IMR-90 (cell line): ENCODE measurements around the gene HTT-AS. TPM values are rescaled to one million over a fixed set of nuclear protein-coding genes. Genes with fewer than 3 reads are reported as not detected.

Experiments used
- ATAC-seq: fragments of 200-7000 bp; cut with Tn5 transposase; 2 replicates; pipeline ENCODE4 v1.9.1; 2020; ENCODE audit warnings: low read depth, mild to moderate bottlenecking, moderate library complexity
- BruUV-seq: library from RNA; stranded (reverse); fragments of 400-500 nt; replicated peaks from 2 replicates; lab custom pipeline; 2021; lab: Mats Ljungman, UMichigan
- CTCF ChIA-PET: fragments of 300-600 bp; formaldehyde crosslinking; extraction: SDS; loops from one replicate; lab custom pipeline; 2021; ENCODE audit warnings: antibody characterized with exemption; lab: Yijun Ruan, JAX
- POLR2A ChIA-PET: fragments of 300-600 bp; sonication (Branson Sonifier 250); formaldehyde crosslinking; loops from one replicate; lab custom pipeline; 2022; ENCODE audit warnings: antibody characterized with exemption; ENCODE audit not compliant: unreplicated experiment; lab: Charles Lee
- DNase-seq: peaks from one replicate; pipeline ENCODE4 v3.0.0; 2013
- H2AFZ ChIP-seq: replicated peaks from 2 replicates; pipeline ENCODE3; 2013; ENCODE audit warnings: low read length, mild to moderate bottlenecking; ENCODE audit not compliant: poor library complexity
- H2AK5ac ChIP-seq: 2 replicates; pipeline ENCODE4 v1.6.1; 2013; ENCODE audit warnings: low read depth, low read length, inconsistent platforms
- H2AK9ac ChIP-seq: replicated peaks from 2 replicates; pipeline ENCODE3; 2013; ENCODE audit warnings: mild to moderate bottlenecking, low read depth, low read length, moderate library complexity; ENCODE audit not compliant: poor library complexity
- H2BK120ac ChIP-seq: 2 replicates; pipeline ENCODE4 v1.6.1; 2013; ENCODE audit warnings: low read depth, low read length, inconsistent platforms
- H2BK15ac ChIP-seq: 3 replicates; pipeline ENCODE4 v1.6.1; 2013; ENCODE audit warnings: low read depth, low read length, inconsistent platforms
- H2BK20ac ChIP-seq: 2 replicates; pipeline ENCODE4 v1.6.1; 2013; ENCODE audit warnings: low read depth, mild to moderate bottlenecking, inconsistent platforms, low read length, moderate library complexity
- H2BK5ac ChIP-seq: 2 replicates; pipeline ENCODE4 v1.6.1; 2013; ENCODE audit warnings: mild to moderate bottlenecking, low read depth, low read length, inconsistent platforms; ENCODE audit not compliant: poor library complexity, severe bottlenecking
- H3K14ac ChIP-seq: replicated peaks from 2 replicates; pipeline ENCODE4 v1.6.1; 2013; ENCODE audit warnings: low read depth, low read length, inconsistent platforms
- H3K18ac ChIP-seq: 2 replicates; pipeline ENCODE4 v1.6.1; 2013; ENCODE audit warnings: low read depth, low read length, control low read depth
- H3K23ac ChIP-seq: 2 replicates; pipeline ENCODE4 v1.6.1; 2013; ENCODE audit warnings: low read depth, low read length, inconsistent platforms
- H3K27ac ChIP-seq: 2 replicates; pipeline ENCODE4 v1.5.1; 2013; ENCODE audit warnings: mild to moderate bottlenecking, control low read depth, low read length; ENCODE audit not compliant: insufficient read depth
- H3K27me3 ChIP-seq: 2 replicates; pipeline ENCODE4 v1.6.1; 2013; ENCODE audit warnings: low read length; ENCODE audit not compliant: control insufficient read depth, insufficient read depth
- H3K36me3 ChIP-seq: 2 replicates; pipeline ENCODE4 v1.6.1; 2013; ENCODE audit warnings: low read length, mixed read lengths; ENCODE audit not compliant: control insufficient read depth, insufficient read depth
- H3K4ac ChIP-seq: 2 replicates; pipeline ENCODE4 v1.6.1; 2013; ENCODE audit warnings: low read depth, low read length, inconsistent platforms
- H3K4me1 ChIP-seq: 2 replicates; pipeline ENCODE4 v1.6.1; 2013; ENCODE audit warnings: low read length, mixed read lengths; ENCODE audit not compliant: control insufficient read depth, insufficient read depth
- H3K4me2 ChIP-seq: 2 replicates; pipeline ENCODE4 v1.6.1; 2013; ENCODE audit warnings: low read depth, mild to moderate bottlenecking, control low read depth, low read length, moderate library complexity
- H3K4me3 ChIP-seq: 2 replicates; pipeline ENCODE4 v1.5.1; 2013; ENCODE audit warnings: low read depth, mild to moderate bottlenecking, control low read depth, low read length, moderate library complexity; ENCODE audit not compliant: insufficient read depth
- H3K56ac ChIP-seq: 2 replicates; pipeline ENCODE4 v1.6.1; 2013; ENCODE audit warnings: low read length, inconsistent platforms; ENCODE audit not compliant: insufficient read depth; ENCODE audit errors: extremely low read depth
- H3K79me1 ChIP-seq, 2 experiments: 2 replicates each; pipeline ENCODE4 v1.6.1; 2013; ENCODE audit warnings: low read length in 2 of 2, inconsistent platforms in 1 of 2, low read depth in 1 of 2
- H3K9ac ChIP-seq: 2 replicates; pipeline ENCODE4 v1.6.1; 2013; ENCODE audit warnings: low read depth, low read length, control low read depth
- H3K9me1 ChIP-seq: 2 replicates; pipeline ENCODE4 v1.6.1; 2013; ENCODE audit warnings: low read length, inconsistent platforms; ENCODE audit not compliant: insufficient read depth
- H3K9me3 ChIP-seq: 2 replicates; pipeline ENCODE4 v1.6.1; 2013; ENCODE audit warnings: low read length; ENCODE audit not compliant: control insufficient read depth, insufficient read depth
- H4K20me1 ChIP-seq: 2 replicates; pipeline ENCODE4 v1.6.1; 2013; ENCODE audit warnings: low read length, inconsistent platforms; ENCODE audit not compliant: insufficient read depth
- H4K5ac ChIP-seq: 2 replicates; pipeline ENCODE4 v1.6.1; 2013; ENCODE audit warnings: mild to moderate bottlenecking, low read depth, low read length, control low read depth
- H4K8ac ChIP-seq, 2 experiments: 2 replicates each; pipeline ENCODE4 v1.6.1; 2013; ENCODE audit warnings: low read depth in 2 of 2, low read length in 2 of 2, control low read depth in 1 of 2, inconsistent platforms in 1 of 2
- H4K91ac ChIP-seq: 2 replicates; pipeline ENCODE4 v1.6.1; 2013; ENCODE audit warnings: low read depth, low read length, inconsistent platforms; ENCODE audit not compliant: insufficient read depth
- BHLHE40 ChIP-seq: fragments of 150-350 bp; IDR thresholded peaks from 2 replicates; pipeline ENCODE4 v1.6.1; 2016; ENCODE audit warnings: mild to moderate bottlenecking, low read depth, low read length
- CTCF ChIP-seq: conservative IDR thresholded peaks from 2 replicates; pipeline ENCODE4 v1.5.1; 2012; ENCODE audit warnings: mild to moderate bottlenecking, low read depth, low read length, improper control_type of control experiment
- FOS ChIP-seq: fragments of 150-350 bp; IDR thresholded peaks from 2 replicates; pipeline ENCODE4 v1.6.1; 2016; ENCODE audit warnings: low read depth, low read length
- MAZ ChIP-seq: IDR thresholded peaks from 2 replicates; pipeline ENCODE4 v1.6.1; 2012; ENCODE audit warnings: low read depth, mild to moderate bottlenecking, low read length, improper control_type of control experiment, moderate library complexity, borderline replicate concordance
- NFE2L2 ChIP-seq: fragments of 150-350 bp; IDR thresholded peaks from 2 replicates; pipeline ENCODE4 v1.6.1; 2016; ENCODE audit warnings: low read depth, mild to moderate bottlenecking, low read length
- POLR2A ChIP-seq: IDR thresholded peaks from 2 replicates; pipeline ENCODE4 v1.6.1; 2012; ENCODE audit warnings: mild to moderate bottlenecking, low read depth, low read length
- RAD21 ChIP-seq: IDR thresholded peaks from 2 replicates; pipeline ENCODE4 v1.6.1; 2012; ENCODE audit warnings: low read length, improper control_type of control experiment
- SMC3 ChIP-seq: fragments of 150-350 bp; IDR thresholded peaks from 2 replicates; pipeline ENCODE4 v1.6.1; 2016; ENCODE audit warnings: low read depth, mild to moderate bottlenecking, antibody characterized with exemption, low read length, moderate library complexity
- WGBS, 2 experiments: methylation state at CpG; one replicate each; pipeline versions ENCODE4 v1.1.5 to v1.1.7; 2013; ENCODE audit warnings: missing lambda C conversion rate in 2 of 2; ENCODE audit not compliant: insufficient read length in 1 of 2; ENCODE audit errors: extremely low coverage in 2 of 2; 5-methylcytosine and 5-hydroxymethylcytosine counted together
- dilution Hi-C: fragments of 300-500 bp; cut with HindIII; formaldehyde crosslinking; loops from one replicate; pipeline ENCODE4 v1.14.3; 2018; ENCODE audit warnings: low sequenced_read_pairs; ENCODE audit not compliant: unreplicated experiment
- in situ Hi-C: fragments of 300-500 bp; cut with MboI; formaldehyde crosslinking; loops from 3 replicates; pipeline ENCODE4 v1.14.3; 2019; ENCODE audit warnings: low sequenced_read_pairs, inconsistent platforms, mixed read lengths
- intact Hi-C: fragments of 100-400 bp; cut with micrococcal nuclease; formaldehyde crosslinking; loops from 2 replicates; pipeline ENCODE4 v1.10.0; 2022
- polyA plus RNA-seq, 3 experiments: library from polyadenylated mRNA; depleted of rRNA; stranded (reverse); fragments of >200 nt; gene quantifications; 2 replicates each; pipeline ENCODE4 v1.2.3, GENCODE V29; 2012; ENCODE audit warnings: low replicate concordance in 1 of 3
- total RNA-seq: library from RNA; depleted of rRNA; stranded (reverse); fragments of >200 nt; gene quantifications from 2 replicates; pipeline ENCODE4 v1.2.3, GENCODE V29; 2012
- TF ChIP-seq, protein P1 (sequence below): fragments of 150-350 bp; IDR thresholded peaks from 2 replicates; pipeline ENCODE4 v1.6.1; 2016; ENCODE audit warnings: low read depth, mild to moderate bottlenecking, low read length, moderate library complexity, borderline replicate concordance
- TF ChIP-seq, protein P2 (sequence below): fragments of 150-350 bp; IDR thresholded peaks from 2 replicates; pipeline ENCODE4 v1.6.1; 2017; ENCODE audit warnings: mild to moderate bottlenecking, antibody characterized with exemption, low read length, low read depth

HTT-AS gene
- total and polyA plus RNA-seq, 2 of the 4 experiments (the other 2 are of a cell fraction): not detected

DNA sequence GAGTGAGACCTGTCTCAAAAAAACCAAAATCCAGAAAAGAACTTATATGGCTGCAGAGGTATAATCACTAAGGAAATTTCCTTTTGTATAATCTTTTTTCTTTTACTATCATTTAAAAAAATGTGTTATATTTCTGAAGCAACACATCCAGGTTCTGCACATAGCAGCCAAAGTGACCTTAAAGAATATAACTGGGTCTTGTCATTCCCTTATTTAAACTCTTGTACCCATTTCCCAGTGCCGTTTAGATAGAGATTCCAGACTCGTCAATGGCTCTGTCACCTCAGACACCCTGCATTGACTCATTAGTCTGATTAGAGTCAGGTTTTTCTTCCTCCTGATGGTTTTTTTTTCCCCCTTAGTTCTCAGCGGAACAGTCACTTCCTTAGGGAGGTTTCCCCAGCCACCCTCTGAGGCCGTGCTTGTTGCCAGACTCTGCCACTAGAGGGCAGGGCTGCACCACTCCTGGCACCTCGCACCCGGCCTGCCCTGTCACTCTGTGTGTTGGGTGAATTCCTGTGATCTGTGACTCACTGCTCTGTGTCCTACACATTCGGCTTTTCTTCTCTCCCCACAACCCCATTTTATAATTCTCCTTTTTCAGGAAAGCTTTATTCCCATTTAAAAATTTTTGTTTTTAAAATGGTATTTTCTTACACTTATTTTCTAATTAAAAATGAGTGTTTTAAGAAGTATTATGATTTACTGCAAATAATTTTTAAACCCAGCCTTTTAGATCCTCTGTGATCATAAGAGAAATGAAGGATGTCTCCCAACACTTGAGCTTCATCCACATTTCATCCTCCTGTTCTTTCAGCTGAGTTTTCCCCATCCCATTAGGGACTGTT is 32.2 kb upstream of the HTT-AS start:
- Histone ChIP-seq H2AFZ (peak overlapping the region; percentile 78), H3K4ac (peak overlapping the region; percentile 73; the same call in 1 of the 2 replicates), H4K8ac (no peak overlapping the region), H2BK120ac (peak overlapping the region; percentile 60), H2BK15ac (no peak overlapping the region), H2AK9ac (peak overlapping the region; percentile 76), H3K23ac (peak overlapping the region; percentile 55; the same call in 1 of the 2 replicates), H2BK5ac (peak overlapping the region; percentile 8), H3K4me3 (no peak overlapping the region), H4K91ac (peak overlapping the region; percentile 33; the same call in 1 of the 2 replicates), H4K5ac (no peak overlapping the region), H3K9me1 (peaks cover 5% of the 10 kb centered on the region; the same call in 1 of the 2 replicates), H4K20me1 (peaks cover 9% of the 10 kb centered on the region), H2AK5ac (0 out of 2 replicates have a peak overlapping the region, but pooled peaks have one; percentile 29), H3K27me3 (no peaks in the 10 kb centered on the region), H3K18ac (no peak overlapping the region), H3K56ac (no peak overlapping the region), H3K79me1 (peaks cover 8 to 36% of the 10 kb centered on the region in 2 experiments), H3K9ac (no peak overlapping the region), H3K4me1 (peaks cover 10% of the 10 kb centered on the region), H3K9me3 (no peaks in the 10 kb centered on the region), H3K36me3 (peaks cover 20% of the 10 kb centered on the region), H3K4me2 (no peak overlapping the region), H3K27ac (no peak overlapping the region), H3K14ac (peak overlapping the region; percentile 78), H2BK20ac (peak overlapping the region; percentile 50; the same call in 1 of the 2 replicates)
- peak; percentile 98 for ATAC-seq
- WGBS, 2 experiments: no CpG with 5 or more reads among the region's 7 CpGs
- in situ Hi-C loops (no loop called here), intact Hi-C loops (loop anchor here (1.0 to 5.0 kb wide), 4 partner anchors 16 to 376 kb away; partner anchors contain the start of gene HGFAC), dilution Hi-C loops (no loop called here)
- CTCF ChIA-PET: interaction anchor here (0.6 to 1.8 kb wide), 10 partner anchors 10 to 240 kb away, joined by 3 to 15 read pairs (median 4); no protein-coding TSS in a partner anchor
- POLR2A ChIA-PET: no interaction called here
- BruUV-seq: no TSS peak
- peak; percentile 89 for DNase-seq
- TF ChIP-seq RAD21: peak; percentile 100
- peak; percentile 99 for TF ChIP-seq CTCF
- peak; percentile 95 for TF ChIP-seq SMC3
- TF ChIP-seq, protein P1, sequence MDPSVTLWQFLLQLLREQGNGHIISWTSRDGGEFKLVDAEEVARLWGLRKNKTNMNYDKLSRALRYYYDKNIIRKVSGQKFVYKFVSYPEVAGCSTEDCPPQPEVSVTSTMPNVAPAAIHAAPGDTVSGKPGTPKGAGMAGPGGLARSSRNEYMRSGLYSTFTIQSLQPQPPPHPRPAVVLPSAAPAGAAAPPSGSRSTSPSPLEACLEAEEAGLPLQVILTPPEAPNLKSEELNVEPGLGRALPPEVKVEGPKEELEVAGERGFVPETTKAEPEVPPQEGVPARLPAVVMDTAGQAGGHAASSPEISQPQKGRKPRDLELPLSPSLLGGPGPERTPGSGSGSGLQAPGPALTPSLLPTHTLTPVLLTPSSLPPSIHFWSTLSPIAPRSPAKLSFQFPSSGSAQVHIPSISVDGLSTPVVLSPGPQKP: no peak
- TF ChIP-seq, protein P2, sequence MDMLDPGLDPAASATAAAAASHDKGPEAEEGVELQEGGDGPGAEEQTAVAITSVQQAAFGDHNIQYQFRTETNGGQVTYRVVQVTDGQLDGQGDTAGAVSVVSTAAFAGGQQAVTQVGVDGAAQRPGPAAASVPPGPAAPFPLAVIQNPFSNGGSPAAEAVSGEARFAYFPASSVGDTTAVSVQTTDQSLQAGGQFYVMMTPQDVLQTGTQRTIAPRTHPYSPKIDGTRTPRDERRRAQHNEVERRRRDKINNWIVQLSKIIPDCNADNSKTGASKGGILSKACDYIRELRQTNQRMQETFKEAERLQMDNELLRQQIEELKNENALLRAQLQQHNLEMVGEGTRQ: no peak
- TF ChIP-seq BHLHE40: peak; percentile 50
- TF ChIP-seq POLR2A: peak; percentile 61; the same call in 1 of the 2 replicates
- TF ChIP-seq FOS: peak; percentile 81
- TF ChIP-seq MAZ: peak; percentile 63; the same call in 1 of the 2 replicates
- TF ChIP-seq NFE2L2: peak; percentile 58
